Sigmoid colon (tissue), 4 donors: ENCODE data around the gene NEMP2.

ENCODE experiments used
- CTCF ChIP-seq, 4 experiments: fragments of 450-650 bp in 3 of 4; fragments of 200-600 bp in 1 of 4; IDR thresholded peaks; one replicate each; pipeline ENCODE4 v1.5.1; 2016 to 2019; ENCODE audit warnings: antibody characterized with exemption in 4 of 4, mild to moderate bottlenecking in 3 of 4, moderate library complexity in 2 of 4
- EP300 ChIP-seq, 4 donors: sonication (generic); formaldehyde crosslinking; IDR thresholded peaks; one replicate each; pipeline ENCODE4 v1.6.1; 2017; ENCODE audit warnings: antibody characterized with exemption in 4 of 4
- POLR2A ChIP-seq, 2 donors: fragments of 450-650 bp; IDR thresholded peaks; one replicate each; pipeline ENCODE4 v1.6.1; 2016; ENCODE audit warnings: antibody characterized with exemption in 2 of 2, mild to moderate bottlenecking in 2 of 2, moderate library complexity in 2 of 2
- POLR2AphosphoS5 ChIP-seq, 4 donors: sonication (generic); formaldehyde crosslinking; IDR thresholded peaks; one replicate each; pipeline ENCODE4 v1.6.1; 2017; ENCODE audit warnings: antibody characterized with exemption in 4 of 4

DNA sequence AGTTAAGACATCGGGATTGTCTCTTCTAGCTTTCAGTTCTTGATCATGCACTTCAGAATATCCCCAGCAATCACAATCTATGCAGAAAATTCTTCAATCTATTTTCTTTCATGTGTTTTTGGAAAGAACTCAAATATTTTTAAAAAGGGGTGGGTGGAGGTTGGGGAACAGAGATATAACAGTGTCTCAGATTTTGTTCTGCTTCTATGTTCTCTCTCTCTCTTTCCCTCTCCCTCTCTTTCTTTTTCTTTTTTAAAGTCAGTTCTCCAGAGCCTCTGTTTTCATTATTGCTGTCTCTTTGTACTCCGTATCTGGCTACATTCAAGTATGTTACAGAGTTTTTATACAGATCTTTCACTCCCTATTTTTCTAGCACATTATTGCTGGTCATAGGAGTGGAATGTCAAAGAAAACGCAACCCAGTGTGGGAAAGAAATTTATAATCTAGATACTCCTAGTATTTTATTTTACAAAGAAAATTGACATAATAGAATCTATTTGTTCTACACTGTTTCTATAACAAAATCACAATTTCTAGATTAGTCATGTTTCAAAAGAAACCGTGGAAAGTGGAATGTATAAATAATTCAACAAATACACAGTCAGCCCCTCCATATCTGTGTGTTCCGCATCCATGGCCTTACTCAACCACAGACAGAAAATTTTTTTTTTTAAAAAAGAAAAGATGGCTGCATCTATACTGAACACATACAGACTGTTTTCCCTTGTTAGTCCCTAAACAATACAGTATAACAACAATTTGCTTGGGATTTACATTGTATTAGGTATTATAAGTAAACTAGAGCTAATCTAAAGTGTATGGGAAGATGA lies 11.2 kb upstream of the NEMP2 start:
- no peak for TF ChIP-seq CTCF (IDR thresholded peaks at IDR 0.05)
- TF ChIP-seq EP300 (IDR thresholded peaks at IDR 0.05) = no peak
- TF ChIP-seq POLR2AphosphoS5 (IDR thresholded peaks at IDR 0.05) = no peak
- no peak for TF ChIP-seq POLR2A (IDR thresholded peaks at IDR 0.05)
